Measurements from ENCODE around the gene IER5L.

IER5L gene

DNA sequence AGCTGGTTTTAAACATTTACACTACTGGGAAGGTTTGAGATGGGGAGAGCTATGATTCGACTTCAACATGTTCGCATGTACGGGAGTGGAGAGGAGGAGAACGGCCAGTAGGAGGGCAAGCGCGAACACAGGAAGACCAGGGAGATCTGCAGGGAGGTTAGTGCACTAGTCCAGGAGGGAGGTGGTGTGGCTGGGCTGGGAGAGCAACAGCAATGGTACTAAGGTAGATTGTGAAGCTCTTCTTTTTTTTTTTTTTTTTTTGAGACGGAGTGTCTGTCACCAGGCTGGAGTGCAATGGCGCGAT is 16.6 kb downstream of the IER5L start:
- DNase-seq (ENCODE audit: low read depth in 2 of 2), result no peak

DNA sequence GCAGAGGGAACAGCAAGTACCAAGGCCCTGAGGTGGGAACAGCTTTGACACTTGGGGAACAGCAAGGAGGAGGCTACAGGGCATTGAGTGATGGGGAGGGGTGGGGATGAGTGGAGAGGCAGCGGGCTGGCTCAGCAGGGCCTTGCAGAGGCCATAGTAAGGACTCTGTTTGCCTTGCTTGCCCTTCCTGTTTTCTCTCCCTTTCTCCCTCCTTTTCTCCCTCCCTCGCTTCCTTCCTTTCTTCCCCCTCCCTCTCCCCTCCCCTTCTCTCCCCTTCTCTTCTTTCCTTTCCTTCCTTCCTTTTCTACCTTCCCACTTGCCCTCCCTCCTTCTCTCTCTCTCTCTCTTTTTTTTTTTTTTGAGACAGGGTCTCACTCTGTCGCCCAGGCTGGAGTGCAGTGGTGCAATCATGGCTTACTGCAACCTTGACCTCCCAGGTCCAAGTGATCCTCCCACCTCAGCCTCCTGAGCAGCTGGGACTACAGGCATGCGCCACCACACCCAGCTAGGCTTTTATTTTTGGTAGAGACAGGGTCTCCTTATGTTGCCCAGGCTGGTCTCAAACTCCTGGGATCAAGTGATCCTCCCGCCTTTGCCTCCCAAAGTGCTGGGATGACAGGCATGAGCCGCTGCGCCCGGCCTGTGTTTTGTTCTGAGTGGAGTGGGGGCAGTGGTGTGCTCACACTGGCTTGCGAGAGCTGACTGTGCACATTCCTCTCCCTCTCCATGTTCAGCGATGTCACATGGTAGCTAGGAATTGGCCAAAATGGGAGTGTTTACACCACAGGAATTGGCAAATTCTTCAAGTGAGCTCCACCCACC is 17.1 kb downstream of the IER5L start:
- no peak for DNase-seq (ENCODE audit: low read depth in 2 of 2)

DNA sequence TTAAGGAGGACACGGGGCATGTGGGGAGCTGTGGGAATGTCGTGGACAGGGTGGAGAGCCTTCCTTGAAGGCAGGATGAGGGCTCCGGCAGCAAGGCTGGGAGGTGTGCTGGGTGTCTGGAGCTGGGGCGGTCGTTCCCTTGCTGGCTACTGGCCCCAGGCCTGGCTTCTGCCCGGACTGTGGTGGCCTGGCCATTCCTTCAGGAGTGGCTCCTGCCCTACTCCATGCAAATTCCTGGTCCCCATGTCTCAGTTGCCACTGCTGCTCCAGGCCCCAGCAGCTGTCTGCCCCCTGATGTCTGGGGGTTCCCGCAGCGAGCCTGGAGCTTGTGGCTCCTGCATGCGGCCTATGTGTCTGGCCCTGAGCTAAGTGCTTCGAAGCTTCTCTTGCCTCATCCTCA is 21.9 kb downstream of the IER5L start:
- DNase-seq (ENCODE audit: low read depth in 2 of 2), result no peak

DNA sequence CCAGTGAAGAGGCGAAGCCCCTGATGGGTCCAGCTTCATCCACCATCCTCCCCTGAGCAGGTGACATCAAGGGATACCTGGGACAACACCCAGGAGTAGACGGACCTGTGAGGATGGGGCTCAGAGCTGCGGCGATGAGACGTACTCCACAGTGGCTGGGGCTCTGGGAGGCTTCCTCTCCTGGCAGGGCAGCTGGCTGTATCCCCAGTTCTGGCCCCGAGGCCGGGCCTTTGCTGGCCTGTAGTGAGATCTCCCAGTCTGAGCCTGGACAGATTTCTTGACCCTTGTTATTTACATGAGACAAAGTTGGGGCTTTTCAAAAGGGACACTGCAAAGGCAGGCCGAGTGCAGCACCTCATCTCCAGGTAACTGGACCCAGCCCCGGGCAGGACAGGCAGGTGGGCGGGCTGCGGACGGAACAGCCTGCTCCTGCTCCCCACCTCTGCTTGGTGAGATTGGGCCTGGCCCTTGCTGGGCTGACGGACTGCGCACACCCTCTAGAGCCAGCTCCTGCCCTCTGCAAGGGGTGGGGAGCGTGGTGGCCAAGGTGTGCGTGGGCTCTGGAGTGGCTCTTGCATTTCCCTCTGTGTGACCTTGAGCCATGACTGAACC is 23.1 kb downstream of the IER5L start:
- DNase-seq (ENCODE audit: low read depth in 2 of 2), result no peak

DNA sequence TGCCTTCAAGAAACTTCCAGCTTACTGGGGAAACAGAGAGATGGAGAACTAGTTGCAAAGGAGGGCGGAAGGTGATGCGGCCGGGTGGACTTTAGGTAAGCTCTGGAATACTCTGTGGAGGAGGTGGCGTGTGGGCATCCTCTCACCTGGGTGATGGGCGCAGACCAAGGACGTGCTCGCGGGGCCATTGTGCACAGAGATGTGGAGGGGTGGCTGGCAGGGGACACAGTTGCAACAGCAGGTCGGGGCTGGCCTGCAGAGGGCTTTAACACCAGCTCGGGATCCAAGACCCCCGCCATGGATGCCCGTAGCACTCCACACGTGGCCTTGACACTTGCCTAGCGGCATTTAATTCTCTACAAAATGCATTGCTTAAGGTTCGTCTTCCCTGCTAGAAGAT is 26.6 kb downstream of the IER5L start:
- no peak for DNase-seq (ENCODE audit: low read depth in 2 of 2)

DNA sequence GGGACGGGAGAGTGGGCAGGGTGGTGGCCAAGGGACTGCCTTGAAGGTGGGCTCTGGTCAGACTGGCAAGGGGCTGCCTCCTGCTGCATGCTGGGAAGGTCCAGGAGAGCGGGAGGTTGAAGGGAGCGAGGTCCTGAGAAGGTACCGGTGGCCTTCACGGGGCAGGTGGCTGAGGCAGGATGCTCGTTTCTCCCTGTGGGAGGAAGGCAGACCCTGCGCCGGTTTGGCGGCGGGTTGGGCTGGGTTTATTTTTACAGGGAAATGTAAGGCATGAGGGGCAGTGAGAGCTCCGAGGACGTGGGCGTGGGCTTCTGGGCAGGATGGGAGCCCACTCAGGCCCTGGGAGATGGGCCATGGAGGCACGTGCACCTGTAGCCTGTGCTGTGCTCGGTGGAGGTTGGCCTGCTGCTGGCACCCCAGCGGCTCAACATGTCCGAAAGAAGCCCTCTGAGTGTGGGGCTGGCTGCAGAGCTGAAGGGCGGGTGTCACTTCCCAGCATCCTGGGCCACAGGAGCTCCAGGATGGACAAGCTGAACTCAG is 27.3 kb downstream of the IER5L start:
- DNase-seq (ENCODE audit: low read depth in 2 of 2), result no peak

DNA sequence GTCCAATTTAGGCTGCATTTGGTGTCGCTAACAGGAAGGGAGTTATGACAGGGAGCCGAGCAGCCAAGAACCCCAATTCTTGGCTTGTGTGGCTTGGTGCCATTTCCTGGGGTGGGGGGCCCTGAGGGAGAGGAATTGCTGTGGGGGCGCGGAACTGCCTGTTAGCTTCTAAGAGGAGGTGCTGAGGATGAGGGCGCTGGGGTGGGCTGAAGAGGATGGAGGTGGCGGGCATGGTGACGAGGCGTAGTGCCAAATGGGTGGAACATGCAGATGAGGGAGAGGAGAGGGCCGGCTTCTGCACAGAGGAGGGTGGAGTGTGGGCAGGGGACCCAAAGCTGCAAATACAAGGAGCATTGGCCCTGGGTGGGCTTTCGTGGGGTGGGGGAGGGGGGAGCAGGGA is 27.9 kb downstream of the IER5L start:
- no peak for DNase-seq (ENCODE audit: low read depth in 2 of 2)

DNA sequence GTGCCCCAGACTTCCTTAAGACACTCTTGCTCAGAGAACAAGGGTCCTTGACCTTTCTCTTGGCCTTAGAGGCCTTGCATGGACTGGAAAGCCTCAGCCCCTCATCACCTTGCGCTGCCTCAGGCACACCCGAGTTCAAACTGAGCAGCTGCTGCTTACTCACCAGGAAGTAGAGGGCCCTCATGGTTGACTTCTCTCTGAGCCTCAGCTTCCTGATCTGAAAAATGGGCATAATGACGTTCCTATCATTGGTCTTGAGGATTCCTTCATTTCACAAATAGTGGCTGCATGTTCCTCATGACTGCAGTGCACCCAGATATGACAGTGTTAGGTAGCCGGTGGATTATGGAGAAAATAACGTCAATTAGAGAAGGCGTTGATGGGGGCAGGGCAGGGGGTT is 28.6 kb downstream of the IER5L start:
- DNase-seq (ENCODE audit: low read depth in 2 of 2), result no peak

DNA sequence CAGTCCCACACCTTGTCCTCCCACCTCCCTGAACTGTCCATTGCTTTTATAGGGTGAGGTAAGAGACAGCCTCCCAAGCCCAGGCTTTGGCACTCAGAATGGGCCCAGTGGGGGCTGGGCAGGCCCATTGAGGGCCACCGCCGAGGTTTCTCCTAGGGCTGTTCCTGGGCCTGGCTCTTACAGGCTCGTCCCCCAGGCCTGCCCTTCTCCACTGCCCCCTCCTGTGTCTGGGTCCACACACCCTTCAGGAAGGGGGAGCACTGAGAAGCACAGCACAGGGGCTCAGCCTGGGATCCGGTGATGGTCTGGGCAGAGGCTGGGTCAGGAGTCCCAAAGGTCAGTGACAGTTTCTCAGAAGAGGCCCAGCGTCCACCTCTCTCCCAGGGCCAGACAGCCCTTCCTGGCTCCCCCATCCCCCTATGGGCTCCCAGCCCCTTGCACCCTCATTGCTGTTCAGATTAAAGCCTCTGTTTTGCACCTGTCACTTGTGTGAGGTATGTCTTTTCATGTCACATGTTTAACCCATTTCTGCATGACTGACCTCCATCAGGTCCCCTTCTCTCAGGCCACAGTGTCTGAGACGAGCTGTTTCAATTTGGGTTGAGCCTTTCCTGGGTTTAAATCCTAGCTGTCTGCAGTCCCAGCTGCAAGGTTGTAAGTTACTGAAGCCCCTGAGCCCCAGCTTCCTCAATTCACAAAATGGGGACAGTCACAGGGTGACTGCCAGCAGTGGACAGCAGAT is 29.4 kb downstream of the IER5L start:
- no peak for DNase-seq (ENCODE audit: low read depth in 2 of 2)

DNA sequence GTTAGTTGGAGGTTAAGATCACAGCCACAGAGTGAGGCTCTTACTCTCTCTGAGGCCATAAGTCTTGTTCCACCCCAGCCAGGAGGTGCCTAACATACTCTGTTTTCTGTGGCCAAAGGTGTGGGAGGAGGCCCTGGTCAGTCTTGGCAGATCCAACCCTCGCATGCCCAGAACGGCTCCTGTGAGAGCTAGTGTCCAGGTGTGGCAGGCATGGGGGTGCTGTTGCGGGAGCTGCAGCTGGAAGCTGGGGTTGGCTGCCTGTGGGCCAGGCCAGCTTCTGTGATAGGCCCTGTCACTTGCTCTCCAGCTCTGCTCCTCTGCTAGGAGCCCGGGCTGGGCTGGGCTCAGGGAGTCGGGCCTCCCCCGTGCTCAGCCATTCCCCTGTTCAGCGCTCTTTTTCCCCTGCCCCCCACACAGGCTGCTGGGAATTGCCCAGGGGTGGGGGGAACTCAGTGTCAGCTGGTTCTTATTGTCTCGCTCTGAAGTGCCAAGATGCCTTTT is 31.6 kb downstream of the IER5L start:
- no peak for DNase-seq (ENCODE audit: low read depth in 2 of 2)

DNA sequence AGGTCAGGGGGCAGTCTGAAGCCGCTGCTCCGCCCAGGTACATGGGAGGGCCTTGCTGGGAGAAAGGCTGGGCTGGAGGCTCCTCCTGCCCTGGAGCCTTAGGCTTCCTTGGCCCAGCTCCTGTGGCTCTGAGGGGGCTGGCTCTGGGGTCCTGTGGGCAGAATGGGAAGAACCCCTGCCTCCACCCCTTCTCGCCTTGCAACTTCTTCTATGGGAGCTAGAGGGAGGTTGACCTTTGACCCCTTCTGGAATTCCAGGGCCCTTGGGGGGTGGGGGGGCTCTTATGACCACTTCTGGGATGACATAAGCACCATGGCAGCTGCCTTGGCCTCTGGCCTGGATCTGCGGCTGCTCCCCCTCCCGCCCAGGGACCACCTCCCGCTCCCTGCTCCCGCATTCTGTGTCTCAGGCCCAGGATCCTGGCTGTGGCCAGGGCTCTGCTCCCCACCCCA is 32.2 kb downstream of the IER5L start:
- no peak for DNase-seq (ENCODE audit: low read depth in 2 of 2)

DNA sequence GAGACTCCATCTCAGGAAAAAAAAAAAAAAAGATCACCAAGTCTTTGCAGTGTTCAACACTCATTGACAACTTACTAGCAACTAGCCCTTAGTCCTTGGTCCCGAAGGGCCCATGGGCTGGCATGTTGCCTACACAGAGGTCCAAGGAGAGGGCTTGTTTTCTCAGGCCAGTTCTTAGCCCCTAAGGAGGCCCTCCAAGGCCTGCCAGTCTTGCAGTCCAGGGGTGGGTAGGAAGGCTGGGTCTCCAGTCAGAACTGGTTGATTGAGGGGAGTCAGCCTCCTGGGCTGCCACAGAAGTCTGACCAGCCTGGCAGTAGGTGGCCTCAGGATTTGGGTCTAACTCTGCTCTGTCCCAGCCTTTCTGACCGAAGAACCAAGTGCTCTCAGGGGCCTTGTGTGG is 32.7 kb downstream of the IER5L start:
- DNase-seq (ENCODE audit: low read depth in 2 of 2), result no peak

DNA sequence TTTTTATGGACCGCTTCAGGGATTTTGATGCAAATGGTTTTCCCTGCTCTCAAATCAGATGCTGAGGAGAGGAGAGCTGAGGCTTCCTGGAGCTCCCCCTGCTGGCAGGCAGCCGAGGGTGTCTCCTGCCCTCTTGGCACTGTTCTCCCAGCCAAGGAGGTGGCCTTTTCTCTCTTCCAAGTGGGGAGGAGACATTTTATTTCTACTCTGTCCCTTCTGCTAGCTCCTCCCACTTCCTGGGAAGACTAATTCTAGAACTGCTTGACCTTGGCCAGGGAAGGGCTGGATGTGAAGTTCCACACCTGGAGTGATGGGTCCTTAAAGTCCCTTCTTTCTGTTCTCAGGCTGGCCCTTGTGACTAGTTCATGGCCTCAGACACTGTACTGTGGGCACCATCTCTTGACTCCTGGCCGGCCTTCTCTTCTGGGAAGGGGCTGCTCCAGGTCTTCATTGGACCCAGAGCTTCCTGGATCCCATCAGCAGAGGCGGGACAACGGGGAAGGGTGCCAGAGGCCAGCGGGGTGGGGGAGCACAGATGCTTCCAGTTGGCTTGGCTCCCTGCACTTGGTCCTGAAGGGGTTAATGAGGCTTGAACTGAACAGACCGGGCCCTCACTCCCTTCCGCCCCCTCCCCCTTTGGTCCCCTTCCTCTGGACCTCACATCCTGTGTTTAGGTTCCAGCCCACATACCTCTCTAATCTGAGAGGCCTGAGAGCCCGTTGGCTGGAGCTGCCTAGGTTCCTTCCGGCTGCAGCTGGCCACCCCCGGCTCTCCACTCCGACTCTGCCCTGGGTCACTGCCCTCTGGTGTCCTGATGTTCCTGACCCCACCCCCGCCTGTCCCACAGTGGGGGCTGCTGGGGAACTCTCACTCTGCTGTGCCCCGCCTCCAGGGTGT is 34.8 kb downstream of the IER5L start:
- DNase-seq (ENCODE audit: low read depth in 2 of 2), result peak; percentile 48 to 56

DNA sequence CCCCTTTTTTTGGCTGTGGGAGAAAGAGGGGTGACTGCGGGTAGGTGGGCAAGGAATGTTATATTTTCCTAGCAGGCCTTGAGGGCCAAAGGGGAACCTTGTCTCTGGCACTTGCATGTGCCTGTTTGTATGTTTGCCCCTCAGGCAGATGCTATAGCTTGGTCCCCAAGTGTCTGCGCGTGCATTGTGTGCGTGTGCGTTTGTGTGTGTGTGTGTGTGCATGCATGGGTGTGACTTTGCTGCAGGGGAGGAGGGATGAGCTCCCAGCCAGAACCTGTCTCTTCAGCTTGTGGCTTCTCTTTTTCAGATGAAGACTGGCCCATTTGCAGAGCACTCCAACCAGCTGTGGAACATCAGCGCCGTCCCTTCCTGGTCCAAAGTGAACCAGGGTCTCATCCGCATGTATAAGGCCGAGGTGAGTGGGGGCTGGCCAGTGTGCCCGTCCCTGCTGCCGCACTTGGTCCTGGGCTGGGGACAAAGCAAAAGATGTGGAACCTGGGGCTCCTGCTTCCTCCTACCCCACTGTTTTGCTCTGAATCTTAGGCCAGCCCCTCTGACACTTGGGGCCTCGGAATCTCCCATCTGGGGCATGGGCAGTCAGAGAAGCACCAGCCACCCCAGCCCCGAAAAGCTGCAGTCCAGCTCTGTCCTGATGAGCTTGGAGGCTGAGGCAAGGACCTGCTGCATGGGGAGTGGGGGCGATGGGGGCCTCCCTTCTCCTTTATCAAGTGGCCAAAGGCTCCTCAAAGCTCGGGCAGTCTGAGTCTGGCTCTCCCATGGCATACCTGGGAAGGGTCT is 35.7 kb downstream of the IER5L start:
- no peak for DNase-seq (ENCODE audit: low read depth in 2 of 2)

DNA sequence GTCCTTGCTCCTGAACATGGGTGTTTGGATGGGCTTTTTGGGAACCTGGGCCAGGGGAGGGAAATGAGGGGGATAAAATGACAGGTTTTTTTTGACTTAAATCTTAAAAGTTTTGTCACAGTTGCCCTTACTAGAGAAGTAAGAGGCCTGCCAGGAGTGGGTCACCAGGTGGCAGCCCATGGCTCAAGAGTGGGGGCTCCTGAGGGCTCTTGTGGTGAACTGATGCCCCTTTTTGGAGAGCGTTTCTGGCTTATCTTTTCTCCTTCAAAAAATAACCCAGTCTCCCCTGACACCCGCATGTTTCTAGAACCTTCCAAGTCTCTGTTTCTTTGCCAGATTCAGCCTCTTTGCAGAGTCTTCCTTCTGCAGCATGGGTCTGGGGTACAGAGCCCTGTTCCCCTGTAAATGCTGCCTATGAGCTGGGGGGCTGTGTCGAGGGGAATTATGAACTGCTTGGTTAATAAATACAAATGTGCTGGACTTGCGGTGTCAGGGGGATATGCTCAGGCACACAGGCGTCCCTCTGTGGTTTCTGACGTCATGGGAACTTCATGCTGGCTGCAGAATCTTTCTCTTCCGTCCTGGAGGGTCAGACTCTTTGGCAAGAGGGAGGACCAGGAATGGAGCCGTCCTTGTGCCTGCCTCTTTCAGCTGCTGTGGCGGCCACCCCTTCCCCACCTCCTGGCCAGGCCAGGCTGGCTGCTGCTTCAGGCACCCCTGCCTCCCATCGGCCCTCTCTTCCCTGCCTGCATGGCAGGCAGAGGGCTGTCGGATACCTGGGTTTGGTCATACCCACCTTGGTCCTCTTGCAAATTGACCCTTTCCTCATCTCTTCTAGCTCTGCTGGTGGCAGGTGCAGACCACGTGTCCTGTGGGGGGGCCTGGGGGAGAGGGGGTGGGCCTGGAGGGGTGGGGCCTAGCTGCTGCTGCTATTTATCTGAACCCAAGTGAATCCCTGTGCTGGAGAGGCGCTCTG is 36.7 kb downstream of the IER5L start:
- peak in 1 of 2 donors; percentile 36 for DNase-seq (ENCODE audit: low read depth in 2 of 2)

DNA sequence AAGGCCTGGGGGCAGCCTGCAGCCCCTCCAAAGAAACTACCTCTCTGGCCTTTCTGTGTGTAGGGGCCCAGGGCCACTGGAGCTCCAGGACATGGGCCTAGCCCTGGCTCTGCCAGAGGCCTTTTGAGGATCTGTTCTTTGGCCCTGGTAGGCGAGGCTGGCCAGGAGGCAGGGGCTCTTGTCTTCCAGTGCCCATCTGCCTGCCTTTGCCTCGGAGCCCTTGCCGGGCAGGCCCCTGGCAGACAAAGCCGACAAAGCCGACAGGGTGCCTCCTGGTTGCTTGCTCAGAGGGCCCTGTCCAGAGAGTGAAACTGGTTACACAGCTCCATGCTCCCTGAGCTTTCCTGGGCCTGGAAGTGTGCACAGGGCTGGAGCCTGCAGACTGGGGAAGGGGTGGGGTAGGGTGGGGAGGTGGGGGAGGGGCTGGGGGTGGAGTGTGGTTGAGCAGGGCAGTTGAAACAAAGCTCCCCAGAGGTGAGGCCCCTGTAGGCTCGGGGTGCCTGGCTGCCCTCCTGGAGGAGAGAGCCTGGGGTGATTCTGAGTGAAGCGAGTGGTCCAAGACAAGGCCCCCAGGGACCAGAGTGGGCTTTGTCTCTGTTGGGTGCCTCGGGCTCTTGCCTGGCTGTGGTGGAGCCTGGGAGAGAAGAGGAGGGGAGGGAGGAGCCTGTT is 37.5 kb downstream of the IER5L start:
- no peak for DNase-seq (ENCODE audit: low read depth in 2 of 2)

DNA sequence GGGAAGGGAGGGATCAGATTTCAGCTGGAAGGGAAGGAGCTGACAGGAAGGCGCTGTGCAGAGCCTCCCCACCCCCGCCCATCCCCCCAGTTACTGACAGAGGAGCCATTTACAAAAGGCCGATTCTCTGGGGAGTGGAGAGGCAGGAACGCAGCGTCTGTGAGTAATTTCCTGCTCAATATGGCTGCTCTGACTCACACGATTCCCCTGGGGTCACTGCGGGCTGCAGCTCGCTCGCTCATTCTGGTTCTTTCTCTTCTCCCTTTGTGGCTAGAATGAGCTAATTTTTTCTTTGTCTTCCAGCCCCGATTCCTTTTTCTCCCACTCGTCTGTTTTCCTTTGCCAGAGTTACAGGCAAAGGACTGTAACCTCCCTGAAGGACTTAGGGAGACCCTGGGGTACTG is 38.1 kb downstream of the IER5L start:
- peak; percentile 75 to 79 for DNase-seq (ENCODE audit: low read depth in 2 of 2)

DNA sequence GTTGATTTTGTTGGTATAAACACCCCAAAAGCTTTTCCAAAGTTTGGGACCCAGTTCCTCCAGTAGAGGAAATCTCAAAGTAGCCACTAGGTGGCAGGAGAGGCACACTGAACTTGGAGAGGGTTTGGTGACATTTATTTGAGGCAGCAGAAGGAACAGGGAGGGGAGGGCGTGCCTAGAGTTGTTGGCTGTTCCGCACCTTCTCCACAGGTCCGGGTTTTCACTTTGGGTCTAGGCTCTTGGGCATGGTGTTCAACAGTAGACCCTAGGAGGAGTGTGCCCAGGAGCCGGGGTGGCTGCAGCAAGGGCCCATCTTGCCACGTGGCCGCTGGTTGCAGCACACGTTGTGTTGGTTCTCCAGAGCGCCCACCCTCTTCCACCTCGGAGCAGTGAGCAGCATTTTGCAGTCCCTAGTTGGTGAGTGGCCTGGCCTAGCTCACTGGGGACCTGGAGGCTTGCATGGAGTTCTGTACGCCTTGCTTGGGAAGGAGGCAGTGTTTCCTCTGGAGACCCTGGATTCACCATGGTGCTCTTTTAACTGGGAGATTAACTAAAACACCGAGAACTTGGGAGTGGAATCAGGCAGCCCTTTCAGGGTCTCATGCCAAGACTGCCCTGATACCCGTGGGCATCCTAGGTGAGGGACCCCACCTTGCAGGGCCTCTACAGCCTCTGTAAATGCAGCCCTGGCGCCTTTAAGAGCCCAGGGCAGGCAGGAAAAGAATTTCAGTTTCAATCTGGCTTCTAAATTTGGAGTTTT is 38.6 kb downstream of the IER5L start:
- DNase-seq (ENCODE audit: low read depth in 2 of 2), result peak; percentile 50 to 61

Data from stimulated activated CD8-positive, alpha-beta memory T cell treated with anti-CD3 and anti-CD28 coated beads, Interleukin-7, amount 100 ng/mL, for 4 hours (primary cell).